ENCODE measurements around the gene GPHN.

Gene GPHN

GRCh38 chr14:66563731-66564130, 55.8 kb downstream of the GPHN start:
- no peak for TF ChIP-seq SIN3A (IDR thresholded peaks at IDR 0.05; ENCODE audit: borderline replicate concordance, insufficient read depth, low read length)
- TF ChIP-seq POLR2AphosphoS5 (IDR thresholded peaks at IDR 0.05; ENCODE audit: low read depth, low read length): no peak
- TF ChIP-seq TAF1 (IDR thresholded peaks at IDR 0.05; ENCODE audit: borderline replicate concordance, insufficient read depth, low read length): no peak
- no peak for TF ChIP-seq FOXP2 (optimal IDR thresholded peaks at IDR 0.05; ENCODE audit: borderline replicate concordance, extremely low read depth, extremely low read length, insufficient read depth)
- no peak for TF ChIP-seq REST (IDR thresholded peaks at IDR 0.05; ENCODE audit: insufficient read depth in 1 of 2, low read depth in 2 of 2, low read length in 2 of 2)

- TF ChIP-seq POLR2AphosphoS5 (IDR thresholded peaks at IDR 0.05; ENCODE audit: low read depth, low read length) (no peak), REST (IDR thresholded peaks at IDR 0.05; ENCODE audit: insufficient read depth in 1 of 2, low read depth in 2 of 2, low read length in 2 of 2) (no peak), FOXP2 (optimal IDR thresholded peaks at IDR 0.05; ENCODE audit: borderline replicate concordance, extremely low read depth, extremely low read length, insufficient read depth) (no peak), SIN3A (IDR thresholded peaks at IDR 0.05; ENCODE audit: borderline replicate concordance, insufficient read depth, low read length) (no peak), TAF1 (IDR thresholded peaks at IDR 0.05; ENCODE audit: borderline replicate concordance, insufficient read depth, low read length) (no peak)
Observed at GRCh38 chr14:66568220-66568619, 60.3 kb downstream of the GPHN start.

GRCh38 chr14:66572826-66573225, 64.9 kb downstream of the GPHN start:
- TF ChIP-seq REST (IDR thresholded peaks at IDR 0.05; ENCODE audit: insufficient read depth in 1 of 2, low read depth in 2 of 2, low read length in 2 of 2): no peak

GRCh38 chr14:66575014-66575413, 67.1 kb downstream of the GPHN start:
- TF ChIP-seq FOXP2 (optimal IDR thresholded peaks at IDR 0.05; ENCODE audit: borderline replicate concordance, extremely low read depth, extremely low read length, insufficient read depth): no peak
- TF ChIP-seq SIN3A (IDR thresholded peaks at IDR 0.05; ENCODE audit: borderline replicate concordance, insufficient read depth, low read length): no peak
- TF ChIP-seq REST (IDR thresholded peaks at IDR 0.05; ENCODE audit: insufficient read depth in 1 of 2, low read depth in 2 of 2, low read length in 2 of 2): no peak
- TF ChIP-seq TAF1 (IDR thresholded peaks at IDR 0.05; ENCODE audit: borderline replicate concordance, insufficient read depth, low read length): no peak
- TF ChIP-seq POLR2AphosphoS5 (IDR thresholded peaks at IDR 0.05; ENCODE audit: low read depth, low read length): no peak

- TF ChIP-seq TAF1 (IDR thresholded peaks at IDR 0.05; ENCODE audit: borderline replicate concordance, insufficient read depth, low read length) (no peak), POLR2AphosphoS5 (IDR thresholded peaks at IDR 0.05; ENCODE audit: low read depth, low read length) (no peak), REST (IDR thresholded peaks at IDR 0.05; ENCODE audit: insufficient read depth in 1 of 2, low read depth in 2 of 2, low read length in 2 of 2) (no peak), SIN3A (IDR thresholded peaks at IDR 0.05; ENCODE audit: borderline replicate concordance, insufficient read depth, low read length) (no peak), FOXP2 (optimal IDR thresholded peaks at IDR 0.05; ENCODE audit: borderline replicate concordance, extremely low read depth, extremely low read length, insufficient read depth) (no peak)
Observed at GRCh38 chr14:66575939-66576338, 68.0 kb downstream of the GPHN start.

Data from PFSK-1 (cell line).